HUDEP-2 (cell line): Measurements from ENCODE around the gene LCN15.
A peak's percentile ranks its signal among the peaks of the same experiment; 100 is the strongest.

Experiments
- DNase-seq, 76 experiments: peaks; one replicate each; lab custom pipeline; 2025; ENCODE audit not compliant: unreplicated experiment in 76 of 76; lab: John Stamatoyannopoulos, UW

Gene LCN15

DNA sequence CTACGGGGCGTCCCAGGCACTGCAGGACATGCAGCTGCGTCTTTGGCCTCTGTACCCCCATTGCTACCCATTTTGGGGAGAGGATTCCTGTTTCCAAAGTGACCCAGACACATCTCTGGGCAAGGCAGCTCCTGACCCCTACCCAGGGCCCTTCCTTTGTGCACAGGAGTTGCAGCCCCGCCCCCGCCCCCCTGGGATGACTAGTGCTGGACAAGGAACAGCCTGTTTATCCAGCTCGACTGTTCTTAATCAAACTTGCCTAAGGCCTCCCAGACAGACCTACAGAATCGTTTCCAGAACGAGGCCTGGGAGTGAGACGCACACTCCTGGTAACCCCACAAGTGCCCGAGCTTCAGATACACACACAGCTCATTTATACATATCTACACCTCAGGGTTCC, 38.7 kb downstream of the LCN15 start:
- DNase-seq: no peak

GRCh38 chr9:136724772-136725171, 39.5 kb downstream of the LCN15 start:
- DNase-seq: no peak

GRCh38 chr9:136723989-136724388, 40.3 kb downstream of the LCN15 start:
- DNase-seq: no peak

DNA sequence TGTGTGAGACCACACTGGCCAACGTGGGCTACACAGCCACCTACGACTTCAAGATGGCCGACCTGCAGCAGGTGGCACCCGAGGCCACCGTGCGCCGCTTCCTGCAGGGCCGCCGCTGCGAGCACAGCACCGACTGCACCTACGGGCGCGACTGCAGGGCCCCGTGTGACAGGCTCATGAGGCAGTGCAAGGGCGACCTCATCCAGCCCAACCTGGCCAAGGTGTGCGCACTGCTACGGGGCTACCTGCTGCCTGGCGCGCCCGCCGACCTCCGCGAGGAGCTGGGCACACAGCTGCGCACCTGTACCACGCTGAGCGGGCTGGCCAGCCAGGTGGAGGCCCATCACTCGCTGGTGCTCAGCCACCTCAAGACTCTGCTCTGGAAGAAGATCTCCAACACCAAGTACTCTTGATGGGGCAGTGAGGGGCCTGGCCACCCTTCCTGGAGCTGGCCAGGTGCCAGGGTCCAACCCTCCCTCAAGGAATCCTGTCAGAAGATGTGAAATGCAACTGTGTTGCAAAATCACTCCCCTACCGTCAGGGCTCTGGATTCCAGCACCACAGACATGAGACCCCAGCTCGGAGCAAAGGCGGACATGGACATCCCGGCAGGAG, 40.8 kb downstream of the LCN15 start:
- DNase-seq: peak in 2 of 76 experiments; percentile 8 to 19

DNA sequence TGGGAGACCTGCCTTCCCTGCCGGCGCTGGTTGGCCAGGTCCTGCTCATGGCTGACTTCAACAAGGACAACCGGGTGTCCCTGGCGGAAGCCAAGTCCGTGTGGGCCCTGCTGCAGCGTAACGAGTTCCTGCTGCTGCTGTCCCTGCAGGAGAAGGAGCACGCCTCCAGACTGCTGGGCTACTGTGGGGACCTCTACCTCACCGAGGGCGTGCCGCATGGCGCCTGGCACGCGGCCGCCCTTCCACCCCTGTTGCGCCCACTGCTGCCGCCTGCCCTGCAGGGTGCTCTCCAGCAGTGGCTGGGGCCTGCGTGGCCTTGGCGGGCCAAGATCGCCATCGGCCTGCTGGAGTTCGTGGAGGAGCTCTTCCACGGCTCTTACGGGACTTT, 41.4 kb downstream of the LCN15 start:
- DNase-seq: peak in 10 of 76 experiments; percentile 10 to 49 (median 28)

DNA sequence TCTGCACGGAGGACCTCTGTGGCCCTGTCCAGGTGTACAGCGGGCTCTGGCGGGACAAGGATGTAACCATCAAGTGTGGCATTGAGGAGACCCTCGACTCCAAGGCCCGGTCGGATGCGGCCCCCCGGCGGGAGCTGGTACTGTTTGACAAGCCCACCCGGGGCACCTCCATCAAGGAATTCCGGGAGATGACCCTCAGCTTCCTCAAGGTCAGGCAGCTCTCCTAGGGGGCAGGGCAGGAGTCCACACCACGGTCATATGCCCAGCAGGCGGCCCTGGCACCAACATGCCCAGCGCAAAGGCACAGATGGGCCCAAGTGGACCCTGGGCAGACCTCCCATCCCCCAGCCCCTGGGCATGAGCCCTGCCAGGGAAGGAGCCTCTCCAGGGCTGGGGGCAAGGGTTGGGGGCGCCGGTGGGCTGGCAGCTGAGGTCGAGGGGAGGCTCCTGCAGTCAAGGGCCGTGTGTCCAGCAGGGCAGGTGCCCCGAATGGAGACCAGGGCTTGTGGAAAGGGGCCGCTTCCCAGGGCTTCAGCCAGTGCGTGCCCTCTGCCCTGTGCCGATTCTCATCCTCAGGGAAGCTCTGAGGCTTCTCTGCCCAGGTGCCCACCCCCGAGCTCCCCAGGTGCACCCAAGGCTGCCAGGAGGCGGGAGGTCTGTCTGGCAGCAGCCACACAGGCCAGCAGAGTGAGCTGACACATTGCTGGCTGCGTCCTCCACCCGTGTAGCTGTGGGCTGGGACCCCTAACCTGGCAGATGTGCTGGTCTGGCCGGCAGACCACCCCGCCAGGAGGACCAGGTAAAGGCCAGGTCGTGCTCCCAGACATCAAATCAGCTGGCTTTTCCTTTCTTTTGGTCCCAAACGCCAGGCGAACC, 42.0 kb downstream of the LCN15 start:
- DNase-seq: peak in 5 of 76 experiments; percentile 5 to 49 (median 33)

- peak in 9 of 76 experiments; percentile 19 to 49 (median 32) for DNase-seq
Observed at GRCh38 chr9:136721339-136722092, 42.8 kb downstream of the LCN15 start.

GRCh38 chr9:136720898-136721338, 43.4 kb downstream of the LCN15 start:
- DNase-seq: no peak

DNA sequence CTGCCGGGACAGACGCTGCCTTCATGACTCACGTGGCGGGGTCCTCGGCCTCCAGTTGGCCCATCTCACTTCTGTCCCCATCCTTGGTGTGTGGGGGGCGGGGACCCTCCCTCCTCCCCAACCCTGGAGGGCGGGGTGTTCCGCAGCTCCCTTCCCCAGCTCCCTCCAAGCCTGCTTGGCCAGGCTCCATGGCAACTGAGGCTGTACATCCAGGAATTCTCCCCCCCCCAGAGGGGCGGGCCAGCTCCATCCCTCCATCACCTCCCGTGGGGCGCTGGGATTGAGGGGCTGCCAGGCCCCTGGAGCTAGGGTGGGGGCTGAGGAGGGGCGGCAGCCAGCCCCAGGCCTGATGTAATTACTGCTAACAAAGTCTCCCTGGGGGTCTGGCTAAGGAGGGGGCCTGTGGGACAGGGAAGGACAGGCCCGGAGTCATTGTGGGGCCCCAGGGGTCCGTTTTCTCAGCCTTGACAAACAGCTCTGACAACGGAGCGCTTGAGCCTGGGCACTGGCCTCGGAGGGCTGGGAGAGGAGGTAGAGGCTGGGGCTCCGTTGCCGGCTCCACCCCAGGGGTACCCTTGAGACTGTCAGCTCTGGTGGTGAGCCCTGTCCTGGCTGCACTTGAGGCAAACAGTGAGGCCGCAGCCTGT, 43.9 kb downstream of the LCN15 start:
- no peak for DNase-seq

- peak in 1 of 76 experiments; percentile 17 for DNase-seq
Observed at GRCh38 chr9:136719195-136719880, 45.0 kb downstream of the LCN15 start.

- no peak for DNase-seq
Observed at GRCh38 chr9:136718345-136719194, 45.7 kb downstream of the LCN15 start.

- no peak for DNase-seq
Observed at GRCh38 chr9:136717399-136717798, 46.9 kb downstream of the LCN15 start.

DNA sequence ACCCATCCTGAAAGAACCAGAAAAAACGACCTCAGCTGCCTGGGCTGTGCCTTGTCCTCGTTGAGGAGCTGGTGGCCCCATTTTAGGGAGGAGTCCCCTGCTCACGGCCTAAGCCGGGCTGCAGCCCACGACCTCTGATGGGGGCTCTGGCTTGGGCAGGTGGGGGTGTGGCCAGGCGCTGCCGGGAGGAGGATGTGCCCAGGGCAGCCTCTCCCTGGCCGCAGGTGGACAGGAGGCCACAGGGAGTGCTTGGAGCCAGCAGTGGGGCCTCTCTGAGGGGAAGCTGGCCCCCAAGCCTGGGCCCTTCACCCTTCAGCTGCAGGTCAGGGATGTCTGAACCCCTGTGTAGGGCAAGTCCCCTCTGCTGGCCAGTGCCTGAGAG, 49.4 kb downstream of the LCN15 start:
- DNase-seq: no peak

DNA sequence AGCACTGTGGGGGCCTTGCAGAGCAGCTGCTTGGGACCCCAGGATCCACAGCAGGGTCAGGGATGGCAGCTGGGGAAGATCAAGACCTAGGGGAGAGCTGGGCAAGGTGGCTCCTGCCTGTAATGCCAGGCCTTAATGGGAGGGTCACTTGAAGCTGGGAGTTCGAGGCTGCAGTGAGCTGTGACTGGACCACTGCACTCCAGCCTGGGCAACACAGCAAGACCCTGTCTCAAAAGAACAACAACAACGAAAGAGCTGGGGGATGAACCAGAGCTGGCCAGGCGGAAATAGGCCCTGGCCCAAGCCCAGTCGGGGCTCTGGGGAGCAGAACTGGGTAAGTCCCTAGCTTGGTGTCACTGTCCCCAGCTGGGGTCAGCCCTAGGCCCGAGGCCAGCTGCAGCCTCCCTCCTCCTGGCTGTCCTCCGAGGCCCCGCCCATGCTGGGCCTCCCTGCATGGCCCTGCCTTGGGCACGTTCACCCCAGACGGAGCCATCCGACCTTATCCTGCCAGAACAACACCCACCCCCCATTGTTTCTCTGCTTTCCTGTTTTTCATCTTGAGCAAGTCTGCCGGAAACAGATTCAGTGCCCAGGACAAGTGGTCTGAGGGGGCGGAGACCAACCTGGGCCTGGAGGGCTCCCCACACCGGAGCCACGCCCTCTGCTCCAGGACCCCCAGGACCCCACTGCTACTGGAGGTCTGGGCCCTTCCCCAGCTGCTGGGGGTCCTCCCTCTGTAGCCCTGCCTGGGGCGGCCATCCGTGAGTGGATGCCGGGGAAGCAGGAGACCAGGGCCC, 50.0 kb downstream of the LCN15 start:
- DNase-seq: no peak

- DNase-seq: no peak
Observed at GRCh38 chr9:136713550-136713949, 50.8 kb downstream of the LCN15 start.

DNA sequence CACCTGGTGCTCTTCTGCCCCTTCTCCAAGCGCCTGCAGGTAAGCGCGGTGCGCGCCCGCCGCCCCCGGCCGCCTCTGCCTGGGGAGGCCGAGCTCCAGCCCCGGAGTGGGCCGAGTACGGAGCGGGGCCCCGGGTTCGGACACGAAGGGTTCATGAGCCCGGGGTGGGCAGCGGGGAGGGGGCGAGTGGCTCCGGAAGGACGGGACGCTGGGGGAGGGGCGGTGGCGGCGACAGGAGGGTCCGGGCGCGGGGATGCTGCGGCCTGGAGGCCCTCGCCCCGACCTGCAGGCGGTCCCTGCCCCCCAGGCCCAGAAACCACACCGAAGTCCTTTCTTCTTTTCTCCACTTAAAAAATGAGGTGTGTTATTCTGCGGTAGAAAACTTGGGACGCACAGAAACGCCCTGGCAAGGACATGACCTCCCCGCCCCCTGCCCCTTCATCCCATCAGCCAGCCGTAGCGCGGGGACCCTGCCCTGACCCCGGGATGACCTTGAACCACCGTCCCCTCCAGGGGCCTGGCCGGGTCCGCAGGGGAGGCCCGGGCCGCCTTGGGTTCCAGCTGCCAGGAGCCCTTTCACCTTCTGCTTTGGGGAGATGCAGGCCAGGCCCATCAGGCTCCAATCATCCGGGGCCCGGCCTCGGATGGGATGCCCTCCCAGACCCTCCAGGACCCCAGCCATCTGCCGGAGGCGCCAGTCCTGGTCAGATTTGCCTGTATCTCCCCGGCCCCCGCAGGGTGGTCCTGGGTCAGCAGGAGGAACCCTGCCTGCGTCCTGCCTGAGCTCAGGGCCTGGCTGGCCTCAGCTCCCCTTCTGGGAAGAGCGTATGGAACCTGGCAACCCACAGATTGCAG, 51.4 kb downstream of the LCN15 start:
- no peak for DNase-seq
